ENCODE data around the gene SLC16A2.

SLC16A2 gene

DNA sequence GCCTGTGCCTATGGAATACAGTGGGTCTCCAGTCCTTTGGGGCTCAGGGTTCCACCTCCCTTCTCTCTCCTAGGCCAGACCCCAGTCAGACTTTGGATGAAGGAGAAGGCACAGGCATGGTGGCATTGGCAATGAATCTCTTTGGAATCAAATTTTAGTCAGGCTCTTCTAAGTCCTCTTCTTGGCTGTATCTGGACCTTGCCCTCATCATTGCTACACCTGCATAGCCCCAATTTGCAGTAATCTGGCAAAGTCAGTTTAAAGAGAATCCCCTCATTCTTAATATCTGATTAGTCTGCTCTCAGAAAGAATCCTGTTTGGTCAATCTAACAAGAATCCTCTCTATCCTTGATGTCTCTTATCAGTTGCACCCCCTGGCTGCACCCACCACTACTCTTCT is 77.6 kb downstream of the SLC16A2 start:
- TF ChIP-seq, protein P1, sequence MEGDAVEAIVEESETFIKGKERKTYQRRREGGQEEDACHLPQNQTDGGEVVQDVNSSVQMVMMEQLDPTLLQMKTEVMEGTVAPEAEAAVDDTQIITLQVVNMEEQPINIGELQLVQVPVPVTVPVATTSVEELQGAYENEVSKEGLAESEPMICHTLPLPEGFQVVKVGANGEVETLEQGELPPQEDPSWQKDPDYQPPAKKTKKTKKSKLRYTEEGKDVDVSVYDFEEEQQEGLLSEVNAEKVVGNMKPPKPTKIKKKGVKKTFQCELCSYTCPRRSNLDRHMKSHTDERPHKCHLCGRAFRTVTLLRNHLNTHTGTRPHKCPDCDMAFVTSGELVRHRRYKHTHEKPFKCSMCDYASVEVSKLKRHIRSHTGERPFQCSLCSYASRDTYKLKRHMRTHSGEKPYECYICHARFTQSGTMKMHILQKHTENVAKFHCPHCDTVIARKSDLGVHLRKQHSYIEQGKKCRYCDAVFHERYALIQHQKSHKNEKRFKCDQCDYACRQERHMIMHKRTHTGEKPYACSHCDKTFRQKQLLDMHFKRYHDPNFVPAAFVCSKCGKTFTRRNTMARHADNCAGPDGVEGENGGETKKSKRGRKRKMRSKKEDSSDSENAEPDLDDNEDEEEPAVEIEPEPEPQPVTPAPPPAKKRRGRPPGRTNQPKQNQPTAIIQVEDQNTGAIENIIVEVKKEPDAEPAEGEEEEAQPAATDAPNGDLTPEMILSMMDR (conservative IDR thresholded peaks at IDR 0.05; ENCODE audit: control insufficient read depth, insufficient read depth, low read depth, low read length): no peak
- DNase-seq (ENCODE audit: low read depth): no peak
- H3K4me3 ChIP-seq (ENCODE audit: control insufficient read depth, low read depth, low read length): no peak overlapping the region

GRCh38 chrX:74500067-74500466 is 78.8 kb downstream of the SLC16A2 start:
- DNase-seq (ENCODE audit: low read depth): no peak
- TF ChIP-seq, protein P1 (conservative IDR thresholded peaks at IDR 0.05; ENCODE audit: control insufficient read depth, insufficient read depth, low read depth, low read length): no peak
- no peak overlapping the region for H3K4me3 ChIP-seq (ENCODE audit: control insufficient read depth, low read depth, low read length)

- no peak for DNase-seq (ENCODE audit: low read depth)
Measured at GRCh38 chrX:74500555-74500954, 79.3 kb downstream of the SLC16A2 start.

DNA sequence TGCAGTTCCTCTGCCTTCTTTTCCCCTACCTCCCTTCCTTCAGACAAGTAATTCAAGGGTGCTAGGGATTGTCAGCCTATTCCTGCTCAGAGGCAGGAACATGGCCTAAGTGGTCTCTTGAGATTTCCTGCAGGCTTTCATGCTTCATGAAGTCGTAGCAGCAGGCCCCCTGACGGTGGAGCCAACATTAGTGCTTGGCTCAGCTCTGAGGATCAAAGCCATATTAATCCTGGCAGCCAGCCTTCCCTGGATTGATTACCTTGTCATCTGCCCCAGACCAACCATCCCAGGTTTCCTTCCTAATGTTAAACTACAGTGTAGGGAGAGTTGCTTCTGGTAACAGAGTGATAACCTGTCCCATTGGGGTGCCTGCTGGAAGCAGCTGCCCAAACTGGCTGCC is 84.1 kb downstream of the SLC16A2 start:
- TF ChIP-seq, protein P1 (conservative IDR thresholded peaks at IDR 0.05; ENCODE audit: control insufficient read depth, insufficient read depth, low read depth, low read length): no peak
- H3K4me3 ChIP-seq (ENCODE audit: control insufficient read depth, low read depth, low read length): no peak overlapping the region
- no peak for DNase-seq (ENCODE audit: low read depth)

More at GRCh38 chrX:74500555-74500954, 79.3 kb downstream of the SLC16A2 start:
- H3K4me3 ChIP-seq (ENCODE audit: control insufficient read depth, low read depth, low read length): no peak overlapping the region
- TF ChIP-seq, protein P1 (conservative IDR thresholded peaks at IDR 0.05; ENCODE audit: control insufficient read depth, insufficient read depth, low read depth, low read length): no peak

DNA sequence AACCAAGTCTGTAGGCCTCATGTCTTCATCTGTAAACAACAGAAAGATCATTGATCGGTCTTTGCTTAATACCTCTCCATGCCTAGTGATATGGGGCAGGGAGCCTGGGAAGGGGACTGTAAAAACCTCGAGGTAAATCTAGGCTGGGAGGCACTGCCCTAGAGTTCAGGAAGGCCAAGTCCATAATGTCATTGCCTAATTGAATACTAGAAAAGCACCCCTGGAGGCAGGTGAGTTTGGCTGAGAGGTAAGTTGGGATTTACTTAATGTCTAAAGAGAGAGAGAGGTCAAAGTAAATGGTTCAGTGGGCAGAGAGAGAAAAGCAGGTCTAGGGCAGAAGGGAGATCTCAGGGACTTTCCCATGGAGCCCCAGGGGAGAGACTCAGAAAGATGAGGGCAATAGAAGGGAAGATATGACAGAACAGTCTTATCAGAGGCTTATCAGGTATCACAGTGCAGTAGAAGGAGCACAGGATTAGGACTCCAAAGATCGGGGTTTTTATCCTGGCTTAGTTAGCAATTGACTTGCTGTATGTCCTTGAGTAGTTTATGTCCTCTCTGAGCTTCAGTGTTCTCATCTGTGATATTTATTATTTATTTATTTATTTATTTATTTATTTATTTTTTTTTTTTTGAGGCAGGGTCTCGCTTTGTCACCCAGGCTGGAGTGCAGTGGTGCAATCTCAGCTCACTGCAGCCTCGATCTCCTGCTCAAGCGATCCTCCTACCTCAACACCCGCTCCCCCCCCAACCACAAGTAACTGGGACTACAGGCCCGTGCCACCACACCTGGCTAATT is 85.2 kb downstream of the SLC16A2 start:
- TF ChIP-seq, protein P1 (conservative IDR thresholded peaks at IDR 0.05; ENCODE audit: control insufficient read depth, insufficient read depth, low read depth, low read length): no peak

DNA sequence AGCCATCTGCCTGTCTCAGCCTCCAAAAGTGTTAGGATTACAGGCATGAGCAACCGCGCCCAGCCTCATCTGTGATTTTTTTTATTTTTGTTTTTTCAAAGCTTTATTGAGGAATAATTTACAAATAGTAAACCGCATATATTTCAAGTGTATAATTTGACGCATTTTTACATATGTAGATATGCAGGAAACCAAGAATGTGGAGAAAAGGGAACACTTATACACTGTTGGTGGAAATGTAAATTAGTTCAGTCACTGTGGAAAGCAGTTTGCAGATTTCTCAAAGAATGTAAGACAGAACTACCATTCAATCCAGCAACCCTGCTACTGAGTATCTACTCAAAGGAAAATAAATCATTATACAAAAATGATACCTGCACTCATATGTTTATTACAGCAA is 85.9 kb downstream of the SLC16A2 start:
- no peak overlapping the region for H3K4me3 ChIP-seq (ENCODE audit: control insufficient read depth, low read depth, low read length)
- no peak for DNase-seq (ENCODE audit: low read depth)
- TF ChIP-seq, protein P1 (conservative IDR thresholded peaks at IDR 0.05; ENCODE audit: control insufficient read depth, insufficient read depth, low read depth, low read length): no peak

More for the DNA sequence above, 85.2 kb downstream of the SLC16A2 start:
- H3K4me3 ChIP-seq (ENCODE audit: control insufficient read depth, low read depth, low read length): no peak overlapping the region
- no peak for DNase-seq (ENCODE audit: low read depth)
